AG10803 (cell line): ENCODE results near the gene DSPP.
A peak's percentile ranks its signal among the peaks of the same experiment; 100 is the strongest.

Experiments used
- DNase-seq: peaks from one replicate; pipeline ENCODE4 v3.0.0; 2010; ENCODE audit warnings: low read depth
- H3K4me3 ChIP-seq: 2 replicates; pipeline ENCODE4 v1.5.1; 2011; ENCODE audit warnings: mild to moderate bottlenecking, low read length, control low read depth
- CTCF ChIP-seq: conservative IDR thresholded peaks from 2 replicates; pipeline ENCODE4 v1.5.1; 2011; ENCODE audit warnings: mild to moderate bottlenecking, low read length, control low read depth, inconsistent platforms

The DSPP gene

GRCh38 chr4:87624698-87625097, 16.4 kb downstream of the DSPP start:
- no peak overlapping the region for H3K4me3 ChIP-seq
- DNase-seq, result no peak
- TF ChIP-seq CTCF, result no peak

GRCh38 chr4:87631668-87632067, 23.3 kb downstream of the DSPP start:
- TF ChIP-seq CTCF, result no peak
- no peak overlapping the region for H3K4me3 ChIP-seq
- DNase-seq, result no peak

GRCh38 chr4:87632469-87632868, 24.1 kb downstream of the DSPP start:
- no peak overlapping the region for H3K4me3 ChIP-seq
- no peak for DNase-seq
- no peak for TF ChIP-seq CTCF

- TF ChIP-seq CTCF, result no peak
- H3K4me3 ChIP-seq, result no peak overlapping the region
- peak; percentile 28 for DNase-seq
Observed at GRCh38 chr4:87633243-87633642, 24.9 kb downstream of the DSPP start.

GRCh38 chr4:87644286-87644685, 36.0 kb downstream of the DSPP start:
- peak; percentile 1; the same call in 1 of the 2 replicates for TF ChIP-seq CTCF
- DNase-seq, result no peak
- no peak overlapping the region for H3K4me3 ChIP-seq

- TF ChIP-seq CTCF, result no peak
- no peak for DNase-seq
- H3K4me3 ChIP-seq, result no peak within 1 kb of the TSS
Observed at GRCh38 chr4:87649980-87650379, 41.7 kb downstream of the DSPP start, which contains the start of gene DMP1. Gene DMP1, plus strand, starts transcription at chr4:87650280. Its CDS starts 6,213 bp downstream, at chr4:87656493.

- H3K4me3 ChIP-seq, result no peak overlapping the region
- no peak for TF ChIP-seq CTCF
- DNase-seq, result no peak
Observed at GRCh38 chr4:87650938-87651337, 42.6 kb downstream of the DSPP start.
